ENCODE data around the gene TEX22. TPM values are rescaled to one million over a fixed set of nuclear protein-coding genes. Genes with fewer than 3 reads are reported as not detected.

TEX22 gene
- total RNA-seq, 1 donor from 2014 or later, result 0.99 TPM

- TF ChIP-seq, protein P1, sequence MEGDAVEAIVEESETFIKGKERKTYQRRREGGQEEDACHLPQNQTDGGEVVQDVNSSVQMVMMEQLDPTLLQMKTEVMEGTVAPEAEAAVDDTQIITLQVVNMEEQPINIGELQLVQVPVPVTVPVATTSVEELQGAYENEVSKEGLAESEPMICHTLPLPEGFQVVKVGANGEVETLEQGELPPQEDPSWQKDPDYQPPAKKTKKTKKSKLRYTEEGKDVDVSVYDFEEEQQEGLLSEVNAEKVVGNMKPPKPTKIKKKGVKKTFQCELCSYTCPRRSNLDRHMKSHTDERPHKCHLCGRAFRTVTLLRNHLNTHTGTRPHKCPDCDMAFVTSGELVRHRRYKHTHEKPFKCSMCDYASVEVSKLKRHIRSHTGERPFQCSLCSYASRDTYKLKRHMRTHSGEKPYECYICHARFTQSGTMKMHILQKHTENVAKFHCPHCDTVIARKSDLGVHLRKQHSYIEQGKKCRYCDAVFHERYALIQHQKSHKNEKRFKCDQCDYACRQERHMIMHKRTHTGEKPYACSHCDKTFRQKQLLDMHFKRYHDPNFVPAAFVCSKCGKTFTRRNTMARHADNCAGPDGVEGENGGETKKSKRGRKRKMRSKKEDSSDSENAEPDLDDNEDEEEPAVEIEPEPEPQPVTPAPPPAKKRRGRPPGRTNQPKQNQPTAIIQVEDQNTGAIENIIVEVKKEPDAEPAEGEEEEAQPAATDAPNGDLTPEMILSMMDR (IDR thresholded peaks at IDR 0.05; ENCODE audit: borderline replicate concordance), result no peak
- no peak overlapping the region for H3K27ac ChIP-seq (replicated peaks)
- intact Hi-C loops (cut with micrococcal nuclease), result no loop called here
Measured at GRCh38 chr14:105437723-105438500, 39.6 kb downstream of the TEX22 start.

GRCh38 chr14:105439179-105439578, 40.8 kb downstream of the TEX22 start:
- no peak for DNase-seq
- Histone ChIP-seq H3K9me3 (replicated peaks) (peaks cover 6% of the 10 kb centered on the region), H3K27ac (replicated peaks) (no peak overlapping the region), H3K4me3 (no peak overlapping the region), H3K27me3 (ENCODE audit: low read depth) (no peaks in the 10 kb centered on the region), H3K36me3 (peaks cover 20% of the 10 kb centered on the region), H3K4me1 (peaks cover 28% of the 10 kb centered on the region)
- TF ChIP-seq, protein P1 (IDR thresholded peaks at IDR 0.05; ENCODE audit: borderline replicate concordance), result no peak
- intact Hi-C loops (cut with micrococcal nuclease), result no loop called here

More at GRCh38 chr14:105437723-105438500, 39.6 kb downstream of the TEX22 start:
- Histone ChIP-seq H3K27me3 (ENCODE audit: low read depth) (no peaks in the 10 kb centered on the region), H3K36me3 (peaks cover 20% of the 10 kb centered on the region), H3K4me3 (no peak overlapping the region), H3K4me1 (peaks cover 28% of the 10 kb centered on the region), H3K9me3 (replicated peaks) (peaks cover 6% of the 10 kb centered on the region)
- no peak for DNase-seq

DNA sequence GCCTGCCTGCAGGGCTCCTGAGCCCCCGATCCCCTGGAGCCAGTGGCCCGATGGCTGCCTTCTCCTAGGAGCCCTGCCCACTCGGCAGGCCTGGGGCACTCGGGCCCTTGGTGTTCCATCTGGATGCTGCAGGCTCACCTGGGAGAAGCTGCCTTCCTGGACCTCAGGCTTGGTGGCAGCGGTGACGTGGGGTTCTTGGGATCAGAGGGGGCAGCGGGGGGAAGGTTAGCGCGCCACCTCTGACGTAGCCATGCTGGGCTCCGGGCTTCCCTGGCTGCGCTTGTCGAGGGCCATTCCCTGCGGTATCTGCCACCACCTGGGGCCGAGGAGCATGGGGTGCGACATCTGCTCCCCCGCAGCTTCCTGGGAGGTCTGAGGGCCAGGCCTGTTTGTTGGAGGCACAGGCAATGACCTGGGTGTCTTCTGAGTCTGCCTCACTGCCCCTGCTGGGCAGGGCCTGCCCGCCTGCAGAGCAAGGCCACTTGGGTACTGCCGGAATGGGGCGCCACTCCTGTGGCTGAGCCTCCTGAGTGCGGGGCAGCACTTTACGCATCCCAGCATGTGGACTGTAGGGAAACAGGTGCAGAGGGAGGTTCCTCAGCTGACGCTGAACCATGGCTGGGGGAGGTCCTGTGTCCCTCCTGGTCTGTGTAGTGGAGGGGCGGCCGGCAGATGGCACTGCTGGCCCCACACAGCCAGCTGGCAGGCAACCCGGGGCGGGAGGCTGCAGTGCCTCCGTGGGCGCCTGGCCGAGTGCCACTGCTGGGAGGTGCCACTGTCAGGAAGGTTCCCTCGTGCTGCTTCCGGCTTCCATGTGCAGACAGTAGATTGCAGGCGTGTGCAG, 41.6 kb downstream of the TEX22 start:
- intact Hi-C loops (cut with micrococcal nuclease), result no loop called here
- Histone ChIP-seq H3K27me3 (ENCODE audit: low read depth) (no peaks in the 10 kb centered on the region), H3K4me1 (peaks cover 28% of the 10 kb centered on the region), H3K36me3 (peaks cover 20% of the 10 kb centered on the region), H3K4me3 (no peak overlapping the region), H3K9me3 (replicated peaks) (peaks cover 6% of the 10 kb centered on the region), H3K27ac (replicated peaks) (no peak overlapping the region)
- DNase-seq, result no peak
- TF ChIP-seq, protein P1 (IDR thresholded peaks at IDR 0.05; ENCODE audit: borderline replicate concordance), result no peak

- Histone ChIP-seq H3K27me3 (ENCODE audit: low read depth) (no peaks in the 10 kb centered on the region), H3K4me3 (no peak overlapping the region), H3K36me3 (peaks cover 25% of the 10 kb centered on the region), H3K27ac (replicated peaks) (no peak overlapping the region), H3K4me1 (peaks cover 28% of the 10 kb centered on the region), H3K9me3 (replicated peaks) (peaks cover 4% of the 10 kb centered on the region)
- DNase-seq, result no peak
- TF ChIP-seq, protein P1 (IDR thresholded peaks at IDR 0.05; ENCODE audit: borderline replicate concordance), result no peak
- intact Hi-C loops (cut with micrococcal nuclease), result no loop called here
Measured at GRCh38 chr14:105440554-105440900, 42.2 kb downstream of the TEX22 start.

DNA sequence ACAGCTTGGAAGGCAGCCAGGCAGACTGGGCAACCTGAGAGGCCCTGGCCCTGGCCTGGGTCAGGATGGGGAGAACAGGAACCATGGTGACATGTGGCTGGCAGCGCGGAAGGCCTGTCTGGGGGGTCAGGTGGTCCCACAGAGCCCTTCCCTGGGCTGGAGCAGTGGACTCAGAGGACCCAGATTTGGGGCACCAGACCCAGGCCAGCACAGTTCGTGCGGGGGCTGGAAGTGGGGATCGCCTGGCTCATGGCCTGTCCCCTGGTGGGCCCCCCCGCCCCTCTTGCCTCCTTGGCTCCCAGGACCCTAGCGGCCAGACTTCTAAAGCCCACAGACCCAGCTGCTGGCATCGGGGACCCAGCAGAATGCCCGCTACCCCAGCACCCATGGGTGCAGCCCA, 42.7 kb downstream of the TEX22 start:
- intact Hi-C loops (cut with micrococcal nuclease), result no loop called here
- H3K27me3 ChIP-seq (ENCODE audit: low read depth), result no peaks in the 10 kb centered on the region
- peaks cover 26% of the 10 kb centered on the region for H3K36me3 ChIP-seq
- H3K27ac ChIP-seq (replicated peaks), result no peak overlapping the region
- TF ChIP-seq, protein P1 (IDR thresholded peaks at IDR 0.05; ENCODE audit: borderline replicate concordance), result no peak
- no peak overlapping the region for H3K4me3 ChIP-seq
- H3K4me1 ChIP-seq, result peaks cover 28% of the 10 kb centered on the region
- H3K9me3 ChIP-seq (replicated peaks), result no peaks in the 10 kb centered on the region
- DNase-seq, result no peak
